Ishikawa (cell line): Measurements from ENCODE around the gene BBS2.

Source experiments
- CEBPB ChIP-seq: IDR thresholded peaks from 2 replicates; pipeline ENCODE4 v1.6.1; 2012
- CREB1 ChIP-seq: IDR thresholded peaks from 2 replicates; pipeline ENCODE4 v1.6.1; 2012; ENCODE audit warnings: low read depth
- EGR1 ChIP-seq: IDR thresholded peaks from 2 replicates; pipeline ENCODE4 v1.6.1; 2012
- EP300 ChIP-seq: IDR thresholded peaks from 2 replicates; pipeline ENCODE4 v1.6.1; 2012; ENCODE audit warnings: borderline replicate concordance
- FOXM1 ChIP-seq: IDR thresholded peaks from 2 replicates; pipeline ENCODE4 v1.6.1; 2012; ENCODE audit warnings: low read depth, borderline replicate concordance
- MAX ChIP-seq: IDR thresholded peaks from 2 replicates; pipeline ENCODE4 v1.6.1; 2012
- NFIC ChIP-seq: IDR thresholded peaks from 2 replicates; pipeline ENCODE4 v1.6.1; 2012
- RAD21 ChIP-seq: IDR thresholded peaks from 2 replicates; pipeline ENCODE4 v1.6.1; 2012; ENCODE audit warnings: low read depth
- REST ChIP-seq: IDR thresholded peaks from 2 replicates; pipeline ENCODE4 v1.6.1; 2012; ENCODE audit warnings: low read depth, mild to moderate bottlenecking
- TAF1 ChIP-seq: IDR thresholded peaks from 2 replicates; pipeline ENCODE4 v1.6.1; 2012; ENCODE audit warnings: low read depth, mild to moderate bottlenecking
- TCF12 ChIP-seq: IDR thresholded peaks from 2 replicates; pipeline ENCODE4 v1.6.1; 2012; ENCODE audit warnings: low read depth
- TEAD4 ChIP-seq: IDR thresholded peaks from 2 replicates; pipeline ENCODE4 v1.6.1; 2012
- USF1 ChIP-seq: IDR thresholded peaks from 2 replicates; pipeline ENCODE4 v1.6.1; 2012
- YY1 ChIP-seq: IDR thresholded peaks from 2 replicates; pipeline ENCODE4 v1.6.1; 2012; ENCODE audit warnings: low read depth
- ZBTB7A ChIP-seq: IDR thresholded peaks from 2 replicates; pipeline ENCODE4 v1.6.1; 2012; ENCODE audit warnings: low read depth

The BBS2 gene

GRCh38 chr16:56515665-56516064 is 4.2 kb downstream of the BBS2 start:
- TF ChIP-seq ZBTB7A = no peak
- TF ChIP-seq TEAD4 = no peak
- no peak for TF ChIP-seq FOXM1
- no peak for TF ChIP-seq CEBPB
- TF ChIP-seq TCF12 = no peak
- no peak for TF ChIP-seq EP300

- TF ChIP-seq TAF1 (no peak), REST (no peak), ZBTB7A (no peak), CEBPB (no peak), CREB1 (no peak), YY1 (no peak), FOXM1 (no peak), EGR1 (no peak), TCF12 (no peak), TEAD4 (no peak), RAD21 (no peak), NFIC (no peak), MAX (no peak), USF1 (no peak), EP300 (no peak)
Measured at GRCh38 chr16:56514845-56515244, 5.0 kb downstream of the BBS2 start.

- TF ChIP-seq RAD21 (peak; percentile 56), REST (no peak)
Measured at GRCh38 chr16:56513972-56514371, 5.9 kb downstream of the BBS2 start.

- no peak for TF ChIP-seq RAD21
- no peak for TF ChIP-seq FOXM1
- TF ChIP-seq EP300 = no peak
- TF ChIP-seq ZBTB7A = no peak
- TF ChIP-seq USF1 = no peak
- TF ChIP-seq CEBPB = no peak
- no peak for TF ChIP-seq TEAD4
- TF ChIP-seq REST = no peak
- no peak for TF ChIP-seq MAX
- TF ChIP-seq CREB1 = no peak
Measured at GRCh38 chr16:56513091-56513490, 6.7 kb downstream of the BBS2 start.

- TF ChIP-seq EP300 (no peak), CEBPB (no peak), MAX (no peak), ZBTB7A (no peak), TEAD4 (no peak), YY1 (no peak), TCF12 (no peak), FOXM1 (no peak), CREB1 (no peak), TAF1 (no peak), USF1 (no peak), REST (no peak), RAD21 (no peak), NFIC (no peak), EGR1 (no peak)
Measured at GRCh38 chr16:56512025-56512424, 7.8 kb downstream of the BBS2 start.
